Measurements from ENCODE around the gene MEGF6.

Gene MEGF6

DNA sequence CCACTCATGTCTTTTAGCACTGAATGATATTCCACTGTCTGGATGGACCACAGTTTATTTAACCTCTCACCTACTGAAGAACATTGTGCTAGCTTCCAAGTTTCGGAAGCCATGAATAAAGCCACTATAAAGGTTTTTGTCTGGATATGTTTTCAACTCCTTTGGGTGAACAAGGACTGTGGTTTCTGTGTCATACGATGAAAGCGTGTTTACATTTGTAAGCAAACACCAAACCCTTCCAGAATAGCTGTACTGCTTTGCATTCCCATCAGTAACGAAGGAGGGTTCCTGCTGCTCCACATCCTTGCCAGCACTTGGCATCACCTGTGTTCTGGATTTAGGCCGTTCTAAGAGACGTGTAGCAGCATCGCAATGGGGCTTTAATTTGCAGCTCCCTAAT, 167.5 kb downstream of the MEGF6 start:
- H3K9me3 ChIP-seq: peaks cover 0 to 9% (median 4%) of the 10 kb centered on the region in 3 donors
- no peaks in the 10 kb centered on the region for H3K4me1 ChIP-seq
- H3K27me3 ChIP-seq: peaks cover 0 to 13% of the 10 kb centered on the region in 2 donors
- DNase-seq: no peak
- intact Hi-C loops (cut with DNase I; ENCODE audit: low total_unique reads): no loop called here
- TF ChIP-seq, protein P1, sequence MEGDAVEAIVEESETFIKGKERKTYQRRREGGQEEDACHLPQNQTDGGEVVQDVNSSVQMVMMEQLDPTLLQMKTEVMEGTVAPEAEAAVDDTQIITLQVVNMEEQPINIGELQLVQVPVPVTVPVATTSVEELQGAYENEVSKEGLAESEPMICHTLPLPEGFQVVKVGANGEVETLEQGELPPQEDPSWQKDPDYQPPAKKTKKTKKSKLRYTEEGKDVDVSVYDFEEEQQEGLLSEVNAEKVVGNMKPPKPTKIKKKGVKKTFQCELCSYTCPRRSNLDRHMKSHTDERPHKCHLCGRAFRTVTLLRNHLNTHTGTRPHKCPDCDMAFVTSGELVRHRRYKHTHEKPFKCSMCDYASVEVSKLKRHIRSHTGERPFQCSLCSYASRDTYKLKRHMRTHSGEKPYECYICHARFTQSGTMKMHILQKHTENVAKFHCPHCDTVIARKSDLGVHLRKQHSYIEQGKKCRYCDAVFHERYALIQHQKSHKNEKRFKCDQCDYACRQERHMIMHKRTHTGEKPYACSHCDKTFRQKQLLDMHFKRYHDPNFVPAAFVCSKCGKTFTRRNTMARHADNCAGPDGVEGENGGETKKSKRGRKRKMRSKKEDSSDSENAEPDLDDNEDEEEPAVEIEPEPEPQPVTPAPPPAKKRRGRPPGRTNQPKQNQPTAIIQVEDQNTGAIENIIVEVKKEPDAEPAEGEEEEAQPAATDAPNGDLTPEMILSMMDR (IDR thresholded peaks at IDR 0.05): no peak
- H3K36me3 ChIP-seq: no peaks in the 10 kb centered on the region
- H3K27ac ChIP-seq: no peak overlapping the region
- H3K4me3 ChIP-seq: no peak overlapping the region

DNA sequence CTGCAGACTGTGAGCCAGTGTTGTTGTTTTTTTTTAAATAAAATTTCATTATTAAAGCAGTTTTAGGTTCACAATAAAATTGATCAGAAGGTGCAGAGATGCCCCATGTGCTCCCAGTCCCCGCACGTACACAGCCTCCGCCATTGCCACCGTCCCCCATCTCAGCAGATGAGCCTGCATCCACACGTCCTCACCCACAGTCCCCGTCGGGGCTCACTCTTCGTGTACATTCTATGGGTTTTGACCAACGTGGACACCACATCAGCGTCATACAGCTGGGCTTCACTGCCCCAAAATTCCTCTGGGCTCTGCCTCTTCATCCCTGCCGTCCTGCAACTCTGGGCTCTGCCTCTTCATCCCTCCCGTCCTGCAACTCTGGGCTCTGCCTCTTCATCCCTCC, 168.4 kb downstream of the MEGF6 start:
- Histone ChIP-seq H3K9me3 (peaks cover 0 to 9% (median 4%) of the 10 kb centered on the region in 3 donors), H3K27ac (no peak overlapping the region), H3K36me3 (no peaks in the 10 kb centered on the region), H3K4me1 (no peaks in the 10 kb centered on the region), H3K27me3 (peaks cover 0 to 13% of the 10 kb centered on the region in 2 donors), H3K4me3 (no peak overlapping the region)
- DNase-seq: no peak
- TF ChIP-seq, protein P1 (IDR thresholded peaks at IDR 0.05): no peak
- intact Hi-C loops (cut with DNase I; ENCODE audit: low total_unique reads): no loop called here

DNA sequence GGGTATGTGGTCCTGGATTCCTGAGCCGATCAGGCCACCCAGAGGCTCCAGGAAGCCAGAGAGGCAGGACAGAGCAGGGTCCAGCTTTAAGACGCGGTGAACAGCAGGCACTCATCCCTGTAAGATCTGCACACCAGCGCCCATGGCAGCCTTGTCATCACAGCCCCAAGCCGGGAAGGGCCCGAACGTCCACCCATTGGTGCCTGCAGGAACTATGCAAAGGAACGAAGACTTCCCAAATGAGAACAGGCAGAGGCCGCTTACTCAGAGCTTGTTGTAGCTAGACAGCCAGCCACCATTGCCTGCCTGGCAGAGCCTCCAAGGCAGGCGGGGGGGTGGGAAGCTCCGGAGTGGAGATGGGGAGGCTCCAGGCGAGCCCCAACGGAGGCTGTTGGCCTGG, 169.0 kb downstream of the MEGF6 start:
- H3K9me3 ChIP-seq: peaks cover 0 to 9% (median 4%) of the 10 kb centered on the region in 3 donors
- peaks cover 0 to 13% of the 10 kb centered on the region in 2 donors for H3K27me3 ChIP-seq
- no peak overlapping the region for H3K27ac ChIP-seq
- H3K4me3 ChIP-seq: no peak overlapping the region
- no peak for DNase-seq
- no peaks in the 10 kb centered on the region for H3K4me1 ChIP-seq
- intact Hi-C loops (cut with DNase I; ENCODE audit: low total_unique reads): no loop called here
- no peaks in the 10 kb centered on the region for H3K36me3 ChIP-seq
- TF ChIP-seq, protein P1 (IDR thresholded peaks at IDR 0.05): no peak

DNA sequence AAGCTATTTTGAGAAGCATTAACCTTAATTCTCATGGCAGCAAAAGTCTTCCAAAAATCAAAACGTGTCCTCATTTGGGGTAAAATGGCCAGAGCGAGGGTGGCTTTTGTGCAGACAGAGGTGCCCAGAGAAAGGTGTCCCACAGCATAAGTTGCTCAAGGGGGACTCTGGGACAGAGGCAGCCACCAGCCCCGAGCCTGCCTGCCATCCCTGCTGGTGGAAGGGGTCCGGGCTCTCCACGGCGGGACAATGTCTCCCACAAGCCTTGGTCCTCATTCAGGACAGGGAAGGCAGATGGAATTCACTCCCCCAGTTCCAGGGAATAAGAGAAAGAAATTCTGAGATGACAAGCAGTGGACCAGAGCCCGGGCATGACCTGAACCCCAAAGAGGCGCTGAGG, 169.4 kb downstream of the MEGF6 start:
- DNase-seq: no peak
- Histone ChIP-seq H3K9me3 (peaks cover 0 to 9% (median 4%) of the 10 kb centered on the region in 3 donors), H3K36me3 (no peaks in the 10 kb centered on the region), H3K27ac (no peak overlapping the region), H3K27me3 (peaks cover 0 to 13% of the 10 kb centered on the region in 2 donors), H3K4me3 (no peak overlapping the region), H3K4me1 (no peaks in the 10 kb centered on the region)
- TF ChIP-seq, protein P1 (IDR thresholded peaks at IDR 0.05): no peak
- intact Hi-C loops (cut with DNase I; ENCODE audit: low total_unique reads): no loop called here

DNA sequence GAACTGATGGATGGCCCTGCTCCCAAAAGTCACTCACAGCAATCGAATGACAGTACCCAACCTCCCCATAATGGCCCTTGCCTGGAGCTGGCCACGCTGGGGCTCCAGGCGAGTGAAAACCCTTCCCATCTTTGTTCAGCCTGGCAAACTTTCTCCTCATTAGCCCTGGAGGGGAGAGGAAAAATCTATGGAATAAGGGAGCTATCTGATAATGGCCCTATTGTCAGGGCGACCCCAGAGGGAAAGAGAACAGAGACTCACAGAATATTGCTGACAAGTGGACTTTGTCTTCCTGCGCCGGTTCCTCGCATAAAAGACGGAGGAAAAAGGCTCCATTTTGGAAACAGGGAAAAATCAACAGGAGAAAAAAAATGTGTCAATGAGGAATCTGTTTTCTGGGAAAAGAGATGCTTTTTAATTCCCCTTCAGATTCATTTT, 169.9 kb downstream of the MEGF6 start:
- intact Hi-C loops (cut with DNase I; ENCODE audit: low total_unique reads): no loop called here
- no peak overlapping the region for H3K4me3 ChIP-seq
- H3K27ac ChIP-seq: no peak overlapping the region
- DNase-seq: no peak
- no peaks in the 10 kb centered on the region for H3K36me3 ChIP-seq
- H3K9me3 ChIP-seq: peaks cover 0 to 8% (median 4%) of the 10 kb centered on the region in 3 donors
- no peaks in the 10 kb centered on the region for H3K4me1 ChIP-seq
- TF ChIP-seq, protein P1 (IDR thresholded peaks at IDR 0.05): no peak
- peaks cover 0 to 13% of the 10 kb centered on the region in 2 donors for H3K27me3 ChIP-seq
